Measurements from ENCODE around the gene ELOF1.

GRCh38 chr19:11577451-11578257 is 18.6 kb upstream of the ELOF1 start, which contains the start of gene ACP5:
- TF ChIP-seq CTCF (IDR thresholded peaks at IDR 0.05) (no peak), POLR2A (IDR thresholded peaks at IDR 0.05; ENCODE audit: low read length) (no peak), BHLHE40 (IDR thresholded peaks at IDR 0.05; ENCODE audit: low read depth, low read length) (no peak), ZC3H11A (IDR thresholded peaks at IDR 0.05) (no peak), EP300 (IDR thresholded peaks at IDR 0.05) (no peak), MAX (IDR thresholded peaks at IDR 0.05) (no peak), RAD21 (conservative IDR thresholded peaks at IDR 0.05 in 1 of 2, IDR thresholded peaks at IDR 0.05 in 1 of 2) (no peak), ZFP36 (IDR thresholded peaks at IDR 0.05; ENCODE audit: borderline replicate concordance, partially characterized antibody) (no peak), KDM1A (IDR thresholded peaks at IDR 0.05; ENCODE audit: low read depth) (no peak)
- TF ChIP-seq, protein P1, sequence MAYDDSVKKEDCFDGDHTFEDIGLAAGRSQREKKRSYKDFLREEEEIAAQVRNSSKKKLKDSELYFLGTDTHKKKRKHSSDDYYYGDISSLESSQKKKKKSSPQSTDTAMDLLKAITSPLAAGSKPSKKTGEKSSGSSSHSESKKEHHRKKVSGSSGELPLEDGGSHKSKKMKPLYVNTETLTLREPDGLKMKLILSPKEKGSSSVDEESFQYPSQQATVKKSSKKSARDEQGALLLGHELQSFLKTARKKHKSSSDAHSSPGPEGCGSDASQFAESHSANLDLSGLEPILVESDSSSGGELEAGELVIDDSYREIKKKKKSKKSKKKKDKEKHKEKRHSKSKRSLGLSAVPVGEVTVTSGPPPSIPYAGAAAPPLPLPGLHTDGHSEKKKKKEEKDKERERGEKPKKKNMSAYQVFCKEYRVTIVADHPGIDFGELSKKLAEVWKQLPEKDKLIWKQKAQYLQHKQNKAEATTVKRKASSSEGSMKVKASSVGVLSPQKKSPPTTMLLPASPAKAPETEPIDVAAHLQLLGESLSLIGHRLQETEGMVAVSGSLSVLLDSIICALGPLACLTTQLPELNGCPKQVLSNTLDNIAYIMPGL (CRISPR knock-in tag; IDR thresholded peaks at IDR 0.05; ENCODE audit: borderline replicate concordance), result no peak
- TF ChIP-seq, protein P2, sequence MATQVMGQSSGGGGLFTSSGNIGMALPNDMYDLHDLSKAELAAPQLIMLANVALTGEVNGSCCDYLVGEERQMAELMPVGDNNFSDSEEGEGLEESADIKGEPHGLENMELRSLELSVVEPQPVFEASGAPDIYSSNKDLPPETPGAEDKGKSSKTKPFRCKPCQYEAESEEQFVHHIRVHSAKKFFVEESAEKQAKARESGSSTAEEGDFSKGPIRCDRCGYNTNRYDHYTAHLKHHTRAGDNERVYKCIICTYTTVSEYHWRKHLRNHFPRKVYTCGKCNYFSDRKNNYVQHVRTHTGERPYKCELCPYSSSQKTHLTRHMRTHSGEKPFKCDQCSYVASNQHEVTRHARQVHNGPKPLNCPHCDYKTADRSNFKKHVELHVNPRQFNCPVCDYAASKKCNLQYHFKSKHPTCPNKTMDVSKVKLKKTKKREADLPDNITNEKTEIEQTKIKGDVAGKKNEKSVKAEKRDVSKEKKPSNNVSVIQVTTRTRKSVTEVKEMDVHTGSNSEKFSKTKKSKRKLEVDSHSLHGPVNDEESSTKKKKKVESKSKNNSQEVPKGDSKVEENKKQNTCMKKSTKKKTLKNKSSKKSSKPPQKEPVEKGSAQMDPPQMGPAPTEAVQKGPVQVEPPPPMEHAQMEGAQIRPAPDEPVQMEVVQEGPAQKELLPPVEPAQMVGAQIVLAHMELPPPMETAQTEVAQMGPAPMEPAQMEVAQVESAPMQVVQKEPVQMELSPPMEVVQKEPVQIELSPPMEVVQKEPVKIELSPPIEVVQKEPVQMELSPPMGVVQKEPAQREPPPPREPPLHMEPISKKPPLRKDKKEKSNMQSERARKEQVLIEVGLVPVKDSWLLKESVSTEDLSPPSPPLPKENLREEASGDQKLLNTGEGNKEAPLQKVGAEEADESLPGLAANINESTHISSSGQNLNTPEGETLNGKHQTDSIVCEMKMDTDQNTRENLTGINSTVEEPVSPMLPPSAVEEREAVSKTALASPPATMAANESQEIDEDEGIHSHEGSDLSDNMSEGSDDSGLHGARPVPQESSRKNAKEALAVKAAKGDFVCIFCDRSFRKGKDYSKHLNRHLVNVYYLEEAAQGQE (IDR thresholded peaks at IDR 0.05), result no peak
